Endodermal cell (in vitro differentiated cells): ENCODE results near the gene RPLP1. TPM values are rescaled to one million over a fixed set of nuclear protein-coding genes. Genes with fewer than 3 reads are reported as not detected.

Experiments
- DNase-seq: peaks from one replicate; pipeline ENCODE4 v3.0.0-alpha.2; 2017
- H3K27ac ChIP-seq: 2 replicates; pipeline ENCODE4 v1.5.1; 2013; ENCODE audit warnings: mild to moderate bottlenecking, low read depth, low read length, moderate library complexity
- H3K27me3 ChIP-seq: 2 replicates; pipeline ENCODE4 v1.6.1; 2013; ENCODE audit warnings: mild to moderate bottlenecking, low read length, moderate library complexity; ENCODE audit not compliant: insufficient read depth, control insufficient read depth, poor library complexity, severe bottlenecking
- H3K36me3 ChIP-seq: 2 replicates; pipeline ENCODE4 v1.7.0; 2013; ENCODE audit warnings: mild to moderate bottlenecking, low read length, moderate library complexity; ENCODE audit not compliant: control insufficient read depth, insufficient read depth
- H3K4me1 ChIP-seq: one replicate; pipeline ENCODE4 v1.7.0; 2013; ENCODE audit warnings: low read length; ENCODE audit not compliant: control insufficient read depth, insufficient read depth
- H3K4me3 ChIP-seq: 2 replicates; pipeline ENCODE4 v1.5.1; 2013; ENCODE audit warnings: mild to moderate bottlenecking, low read length, moderate library complexity
- H3K9ac ChIP-seq: 2 replicates; pipeline ENCODE4 v1.6.1; 2013; ENCODE audit warnings: mild to moderate bottlenecking, low read length, moderate library complexity; ENCODE audit not compliant: poor library complexity, severe bottlenecking; ENCODE audit errors: extremely low read depth
- H3K9me3 ChIP-seq: 2 replicates; pipeline ENCODE4 v1.6.1; 2013; ENCODE audit warnings: mild to moderate bottlenecking, low read length, moderate library complexity; ENCODE audit not compliant: control insufficient read depth
- H3K27ac Mint-ChIP-seq: 2 replicates; pipeline ENCODE4 v1.8.0; 2020; ENCODE audit warnings: mixed read lengths
- H3K27me3 Mint-ChIP-seq: 2 replicates; pipeline ENCODE4 v1.8.0; 2021; ENCODE audit warnings: mild to moderate bottlenecking, mixed read lengths; ENCODE audit not compliant: insufficient read depth
- H3K36me3 Mint-ChIP-seq: 2 replicates; pipeline ENCODE4 v1.8.0; 2020; ENCODE audit warnings: low read depth, mixed read lengths
- H3K4me1 Mint-ChIP-seq: 2 replicates; pipeline ENCODE4 v1.8.0; 2020; ENCODE audit warnings: mixed read lengths
- H3K4me3 Mint-ChIP-seq: 2 replicates; pipeline ENCODE4 v1.8.0; 2020; ENCODE audit warnings: mild to moderate bottlenecking, moderate library complexity, mixed read lengths
- H3K9me3 Mint-ChIP-seq: 2 replicates; pipeline ENCODE4 v1.8.0; 2020; ENCODE audit warnings: mild to moderate bottlenecking, mixed read lengths
- CTCF ChIP-seq: fragments of 200-600 bp; sonication (generic); conservative IDR thresholded peaks from 2 replicates; pipeline ENCODE4 v1.5.0; 2021; ENCODE audit warnings: antibody characterized with exemption, mild to moderate bottlenecking
- WGBS, 2 experiments: methylation state at CpG; one replicate each; pipeline versions ENCODE4 v1.1.5 to v1.1.7; 2013; ENCODE audit warnings: missing lambda C conversion rate in 2 of 2, mixed read lengths in 1 of 2; ENCODE audit not compliant: insufficient coverage in 1 of 2, insufficient read length in 1 of 2; 5-methylcytosine and 5-hydroxymethylcytosine counted together
- total RNA-seq, 2 donors: library from RNA; stranded (reverse); fragmentation: NEBNext Ultra II Directional in 1 of 2; extraction: Animal tissue kit (Norgen Biotek cat#: 25700) in 1 of 2; gene quantifications; 2 replicates in 1 of 2; 3 replicates in 1 of 2; pipeline ENCODE4 v1.2.1, GENCODE V29; 2021

The RPLP1 gene
- total RNA-seq, 2 donors from 2014 or later: 1,560 to 1,563 TPM

DNA sequence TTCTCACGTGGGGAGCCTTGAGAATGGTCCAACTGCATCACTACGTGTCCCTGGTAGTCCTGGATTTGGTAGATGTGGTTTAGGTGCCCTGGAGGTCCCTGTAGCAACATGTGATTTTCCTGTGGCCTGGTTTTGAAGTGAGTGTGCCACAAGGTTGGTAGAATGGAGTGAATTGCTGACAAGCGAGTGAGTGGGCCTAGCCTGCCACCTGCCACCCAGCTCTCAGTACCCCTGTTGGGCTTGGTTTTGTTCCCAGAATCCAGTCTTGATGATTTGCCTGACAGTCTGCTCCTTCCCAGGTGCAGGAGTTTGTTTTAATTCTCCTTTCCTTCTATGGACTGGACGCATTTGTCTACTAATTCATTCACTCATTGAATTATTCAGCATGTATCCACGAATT, 19.4 kb downstream of the RPLP1 start:
- Histone ChIP-seq H3K4me3 (no peak overlapping the region), H3K27ac (no peak overlapping the region), H3K27me3 (peaks cover 7% of the 10 kb centered on the region), H3K4me1 (peaks cover 23% of the 10 kb centered on the region), H3K9ac (no peak overlapping the region), H3K36me3 (no peaks in the 10 kb centered on the region), H3K9me3 (no peaks in the 10 kb centered on the region)
- H3K36me3 Mint-ChIP-seq: no peaks in the 10 kb centered on the region
- H3K4me3 Mint-ChIP-seq: no peak overlapping the region
- DNase-seq: no peak
- TF ChIP-seq CTCF: no peak
- peaks cover 43% of the 10 kb centered on the region for H3K27me3 Mint-ChIP-seq
- H3K9me3 Mint-ChIP-seq: no peaks in the 10 kb centered on the region
- H3K27ac Mint-ChIP-seq: no peak overlapping the region
- H3K4me1 Mint-ChIP-seq: peaks cover 23% of the 10 kb centered on the region
- 87 to 95% methylated on average over 5 of the region's 5 CpGs for WGBS, 2 experiments

DNA sequence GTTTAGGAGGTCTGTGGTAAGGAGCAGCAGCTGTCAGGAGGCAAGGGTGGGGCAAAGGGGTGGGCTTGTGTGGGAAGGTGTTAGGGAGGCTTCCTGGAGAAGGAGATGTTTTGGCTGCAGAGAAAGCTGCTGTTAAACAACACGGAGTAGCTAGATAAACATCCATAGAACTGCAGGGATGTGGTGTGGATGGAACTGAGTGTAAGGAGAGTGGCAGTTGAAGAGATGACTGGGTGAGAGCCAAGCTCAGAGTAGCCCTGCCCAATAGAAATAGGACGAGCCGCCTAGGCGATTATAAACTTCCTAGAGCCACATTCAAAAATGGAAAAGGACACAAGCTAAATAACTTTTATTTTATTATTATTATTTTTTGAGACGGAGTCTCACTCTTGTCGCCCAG, 19.9 kb downstream of the RPLP1 start:
- Histone ChIP-seq H3K36me3 (no peaks in the 10 kb centered on the region), H3K9me3 (no peaks in the 10 kb centered on the region), H3K27ac (no peak overlapping the region), H3K4me3 (no peak overlapping the region), H3K9ac (no peak overlapping the region), H3K4me1 (peaks cover 18% of the 10 kb centered on the region), H3K27me3 (peaks cover 7% of the 10 kb centered on the region)
- H3K27ac Mint-ChIP-seq: no peak overlapping the region
- H3K36me3 Mint-ChIP-seq: no peaks in the 10 kb centered on the region
- 83 to 85% methylated on average over 3 to 6 of the region's 6 CpGs for WGBS, 2 experiments
- H3K9me3 Mint-ChIP-seq: no peaks in the 10 kb centered on the region
- H3K4me3 Mint-ChIP-seq: no peak overlapping the region
- TF ChIP-seq CTCF: no peak
- peak; percentile 17 for DNase-seq
- peaks cover 19% of the 10 kb centered on the region for H3K4me1 Mint-ChIP-seq
- peaks cover 43% of the 10 kb centered on the region for H3K27me3 Mint-ChIP-seq

DNA sequence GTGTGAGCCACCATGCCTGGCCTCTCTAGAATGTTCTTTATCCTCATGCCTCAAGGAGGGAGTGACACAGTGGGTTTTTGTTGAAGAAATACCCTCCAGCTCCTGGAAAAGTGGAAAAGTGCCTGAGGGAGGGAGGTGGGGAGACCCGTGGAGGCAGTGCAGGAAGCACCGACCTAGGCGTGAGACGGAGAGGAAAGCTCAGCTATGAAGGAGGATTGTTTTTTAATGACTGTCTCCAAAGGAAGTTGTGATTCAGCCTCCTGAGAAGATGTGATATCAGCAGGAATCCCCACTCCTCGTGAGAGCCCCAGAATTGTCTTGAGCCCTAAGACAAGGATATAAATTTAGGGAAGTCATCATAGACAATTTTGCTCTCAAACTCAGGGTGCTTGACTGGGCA, 21.7 kb downstream of the RPLP1 start:
- Mint-ChIP-seq H3K9me3 (peaks cover under 1% of the 10 kb centered on the region), H3K27me3 (peaks cover 54% of the 10 kb centered on the region), H3K27ac (no peak overlapping the region), H3K36me3 (no peaks in the 10 kb centered on the region), H3K4me3 (no peak overlapping the region), H3K4me1 (peaks cover 4% of the 10 kb centered on the region)
- Histone ChIP-seq H3K36me3 (no peaks in the 10 kb centered on the region), H3K9ac (no peak overlapping the region), H3K27me3 (peaks cover 16% of the 10 kb centered on the region), H3K27ac (no peak overlapping the region), H3K9me3 (no peaks in the 10 kb centered on the region), H3K4me3 (no peak overlapping the region), H3K4me1 (peaks cover 2% of the 10 kb centered on the region)
- peak; percentile 25 for DNase-seq
- 73 to 83% methylated on average over 5 of the region's 5 CpGs for WGBS, 2 experiments
- no peak for TF ChIP-seq CTCF
